Smooth muscle cell (in vitro differentiated cells): Measurements from ENCODE around the gene CSNK1G3. TPM values are rescaled to one million over a fixed set of nuclear protein-coding genes. Genes with fewer than 3 reads are reported as not detected.

Source experiments
- DNase-seq: peaks from one replicate; lab custom pipeline; 2025; ENCODE audit not compliant: unreplicated experiment; lab: John Stamatoyannopoulos, UW
- H2AFZ ChIP-seq: fragments of 200-600 bp; sonication (generic); 2 replicates; pipeline ENCODE4 v1.6.0; 2016; ENCODE audit warnings: antibody characterized with exemption, low read depth, mild to moderate bottlenecking
- H3F3A ChIP-seq: fragments of 200-600 bp; sonication (generic); 2 replicates; pipeline ENCODE4 v1.6.0; 2017; ENCODE audit warnings: antibody characterized with exemption, low read depth
- H3K27ac ChIP-seq: fragments of 200-600 bp; sonication (generic); 2 replicates; pipeline ENCODE4 v1.5.1; 2016; ENCODE audit warnings: low read depth, mild to moderate bottlenecking
- H3K27me3 ChIP-seq: fragments of 200-600 bp; sonication (generic); 2 replicates; pipeline ENCODE4 v1.6.1; 2016; ENCODE audit warnings: low read depth, mild to moderate bottlenecking
- H3K36me3 ChIP-seq: fragments of 200-600 bp; sonication (generic); 2 replicates; pipeline ENCODE4 v1.5.1; 2016; ENCODE audit warnings: low read depth
- H3K4me1 ChIP-seq: fragments of 200-600 bp; sonication (generic); 2 replicates; pipeline ENCODE4 v1.5.1; 2016; ENCODE audit warnings: low read depth
- H3K4me2 ChIP-seq: fragments of 200-600 bp; sonication (generic); 2 replicates; pipeline ENCODE4 v1.6.0; 2016; ENCODE audit warnings: mild to moderate bottlenecking
- H3K4me3 ChIP-seq: fragments of 200-600 bp; sonication (generic); 2 replicates; pipeline ENCODE4 v1.5.1; 2016; ENCODE audit warnings: mild to moderate bottlenecking
- H3K79me2 ChIP-seq: fragments of 200-600 bp; sonication (generic); 2 replicates; pipeline ENCODE4 v1.6.0; 2016; ENCODE audit warnings: low read depth, mild to moderate bottlenecking
- H3K9ac ChIP-seq: fragments of 200-600 bp; sonication (generic); 2 replicates; pipeline ENCODE4 v1.6.0; 2016; ENCODE audit warnings: low read depth
- H3K9me3 ChIP-seq: fragments of 200-600 bp; sonication (generic); replicated peaks from 2 replicates; pipeline ENCODE4 v1.5.1; 2016; ENCODE audit warnings: low read depth
- H4K20me1 ChIP-seq: fragments of 200-600 bp; sonication (generic); 2 replicates; pipeline ENCODE4 v1.6.0; 2016; ENCODE audit warnings: low read depth
- WGBS: methylation state at CpG from one replicate; pipeline ENCODE4 v1.1.7; 2016; ENCODE audit warnings: low lambda C conversion rate; 5-methylcytosine and 5-hydroxymethylcytosine counted together
- polyA plus RNA-seq: library from polyadenylated mRNA; unstranded; fragments of >200 nt; fragmentation: Nextera tagmentation; extraction: Ambion mirVana; gene quantifications from 2 replicates; pipeline ENCODE4 v1.2.1, GENCODE V29; 2016
- total RNA-seq: library from RNA; depleted of rRNA; stranded (reverse); fragments of >200 nt; gene quantifications from 2 replicates; pipeline ENCODE4 v1.2.3, GENCODE V29; 2014
- TF ChIP-seq, protein P1 (sequence below): fragments of 200-600 bp; sonication (generic); IDR thresholded peaks from 2 replicates; pipeline ENCODE4 v1.5.1; 2017; ENCODE audit warnings: borderline replicate concordance, mild to moderate bottlenecking, antibody characterized with exemption; ENCODE audit not compliant: insufficient read depth, poor library complexity, severe bottlenecking

The CSNK1G3 gene
- total and polyA plus RNA-seq, 2 experiments from 2014 or later, result 25.9 to 68.3 TPM

DNA sequence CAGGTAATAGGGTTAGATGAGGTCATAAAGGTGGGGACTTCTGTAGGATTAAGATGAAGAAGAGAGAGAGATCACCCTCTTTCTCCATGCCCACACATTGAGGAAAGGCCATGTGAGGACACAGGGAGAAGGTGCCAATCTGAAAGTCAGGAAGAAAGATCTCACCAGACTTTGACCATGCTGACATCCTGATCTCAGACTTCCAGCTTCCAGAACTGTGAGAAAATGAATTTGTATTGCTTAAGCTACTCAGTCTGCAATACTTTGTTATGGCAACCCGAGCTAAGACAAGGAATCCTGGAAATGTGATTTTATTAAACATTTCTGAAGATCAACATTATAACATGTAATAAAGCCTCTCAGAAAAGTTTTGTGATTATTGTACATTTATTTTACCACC lies 3.5 kb upstream of the CSNK1G3 start:
- Histone ChIP-seq H3K9me3 (no peaks in the 10 kb centered on the region), H4K20me1 (peaks cover 5% of the 10 kb centered on the region), H3K4me3 (no peak overlapping the region), H3K4me1 (peaks cover 3% of the 10 kb centered on the region), H3K27ac (no peak overlapping the region), H3K4me2 (no peak overlapping the region), H2AFZ (no peak overlapping the region), H3K9ac (no peak overlapping the region), H3K36me3 (no peaks in the 10 kb centered on the region), H3K27me3 (no peaks in the 10 kb centered on the region), H3K79me2 (peaks cover 8% of the 10 kb centered on the region), H3F3A (peaks cover 12% of the 10 kb centered on the region)
- no peak for DNase-seq
- TF ChIP-seq, protein P1, sequence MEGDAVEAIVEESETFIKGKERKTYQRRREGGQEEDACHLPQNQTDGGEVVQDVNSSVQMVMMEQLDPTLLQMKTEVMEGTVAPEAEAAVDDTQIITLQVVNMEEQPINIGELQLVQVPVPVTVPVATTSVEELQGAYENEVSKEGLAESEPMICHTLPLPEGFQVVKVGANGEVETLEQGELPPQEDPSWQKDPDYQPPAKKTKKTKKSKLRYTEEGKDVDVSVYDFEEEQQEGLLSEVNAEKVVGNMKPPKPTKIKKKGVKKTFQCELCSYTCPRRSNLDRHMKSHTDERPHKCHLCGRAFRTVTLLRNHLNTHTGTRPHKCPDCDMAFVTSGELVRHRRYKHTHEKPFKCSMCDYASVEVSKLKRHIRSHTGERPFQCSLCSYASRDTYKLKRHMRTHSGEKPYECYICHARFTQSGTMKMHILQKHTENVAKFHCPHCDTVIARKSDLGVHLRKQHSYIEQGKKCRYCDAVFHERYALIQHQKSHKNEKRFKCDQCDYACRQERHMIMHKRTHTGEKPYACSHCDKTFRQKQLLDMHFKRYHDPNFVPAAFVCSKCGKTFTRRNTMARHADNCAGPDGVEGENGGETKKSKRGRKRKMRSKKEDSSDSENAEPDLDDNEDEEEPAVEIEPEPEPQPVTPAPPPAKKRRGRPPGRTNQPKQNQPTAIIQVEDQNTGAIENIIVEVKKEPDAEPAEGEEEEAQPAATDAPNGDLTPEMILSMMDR, result no peak
- 97% methylated on average over 1 of the region's 1 CpG for WGBS

DNA sequence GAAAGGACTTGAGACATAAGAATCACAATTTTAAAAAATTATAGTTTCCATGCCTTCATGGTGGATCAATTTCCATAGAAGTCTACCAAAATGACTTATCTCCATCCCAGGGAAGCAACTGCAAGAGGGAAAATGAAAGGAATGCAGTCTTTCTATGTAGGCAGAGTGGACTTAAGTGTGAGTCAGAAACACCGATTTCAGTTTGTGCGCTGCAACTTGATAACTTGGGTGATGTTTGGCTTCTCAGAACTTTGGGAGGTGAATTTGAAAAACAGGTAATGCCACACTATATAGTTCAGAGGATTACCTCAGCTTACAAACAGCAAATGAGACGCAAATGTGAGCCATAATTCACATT lies 708 bp upstream of the CSNK1G3 start:
- H3K27ac ChIP-seq, result peak overlapping the region; percentile 95
- H3K9me3 ChIP-seq, result no peaks in the 10 kb centered on the region
- peak overlapping the region; percentile 35 for H2AFZ ChIP-seq
- H3F3A ChIP-seq, result peaks cover 12% of the 10 kb centered on the region
- TF ChIP-seq, protein P1, result no peak
- H3K9ac ChIP-seq, result peak overlapping the region; percentile 88
- peak overlapping the region; percentile 83 for H3K4me2 ChIP-seq
- no peaks in the 10 kb centered on the region for H3K27me3 ChIP-seq
- H3K4me3 ChIP-seq, result peak overlapping the region; percentile 92
- peaks cover 33% of the 10 kb centered on the region for H4K20me1 ChIP-seq
- H3K4me1 ChIP-seq, result peaks cover 20% of the 10 kb centered on the region
- peaks cover 37% of the 10 kb centered on the region for H3K79me2 ChIP-seq
- 7% methylated on average over 3 of the region's 3 CpGs for whole genome bisulfite sequencing
- no peak for DNase-seq
- H3K36me3 ChIP-seq, result no peaks in the 10 kb centered on the region

DNA sequence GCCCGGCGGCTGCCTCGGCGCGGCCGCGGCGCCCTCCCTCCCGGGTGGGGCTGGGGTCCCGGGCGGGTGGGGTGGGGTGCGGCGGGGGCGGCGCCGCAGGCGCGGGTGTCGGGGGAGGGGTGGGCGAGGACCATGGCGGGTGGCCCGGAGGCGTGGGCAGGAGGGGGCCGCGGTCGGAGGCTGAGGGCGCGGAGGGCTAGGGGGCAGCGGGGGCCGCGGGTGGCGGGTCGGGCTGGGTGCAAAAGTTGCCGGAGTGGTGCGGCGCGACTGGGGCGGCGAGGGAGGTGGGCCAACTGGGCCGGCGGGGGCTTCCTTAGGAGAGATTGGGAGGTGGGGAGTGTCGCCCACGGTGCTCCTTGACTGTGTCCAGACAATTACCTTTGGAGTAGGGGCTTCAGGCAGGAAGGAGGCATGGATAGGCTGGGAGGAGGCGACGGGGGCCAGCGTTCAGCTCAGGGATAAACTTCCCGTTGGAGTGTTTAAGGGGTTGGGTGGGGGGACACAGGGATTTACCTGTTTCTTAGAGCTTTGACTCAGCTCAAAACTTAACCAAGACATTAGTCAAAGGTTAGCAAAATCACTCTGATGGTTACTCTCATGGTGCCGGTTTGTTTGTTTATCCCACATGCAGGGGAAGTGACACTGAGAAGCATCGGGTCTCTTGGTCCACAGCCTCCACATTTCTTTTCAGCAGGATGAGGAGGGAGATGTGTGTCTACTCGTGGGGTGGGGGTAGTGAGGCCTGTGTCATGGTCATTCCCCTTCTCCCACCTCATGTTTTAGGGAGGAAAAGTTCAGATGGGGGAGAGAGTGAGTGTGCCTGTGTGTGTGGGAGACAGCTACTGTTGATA lies 859 bp downstream of the CSNK1G3 start:
- 1% methylated on average over 9 of the region's 50 CpGs for WGBS
- DNase-seq, result peak; percentile 10

More for the DNA sequence above, 859 bp downstream of the CSNK1G3 start:
- peak overlapping the region; percentile 83 for H3K4me2 ChIP-seq
- H3F3A ChIP-seq, result peaks cover 12% of the 10 kb centered on the region
- H3K27ac ChIP-seq, result peak overlapping the region; percentile 95
- no peak overlapping the region for H2AFZ ChIP-seq
- peak overlapping the region; percentile 77 for H3K9ac ChIP-seq
- no peaks in the 10 kb centered on the region for H3K27me3 ChIP-seq
- H4K20me1 ChIP-seq, result peaks cover 48% of the 10 kb centered on the region
- TF ChIP-seq, protein P1, result no peak
- H3K79me2 ChIP-seq, result peaks cover 52% of the 10 kb centered on the region
- H3K4me1 ChIP-seq, result peaks cover 20% of the 10 kb centered on the region
- H3K9me3 ChIP-seq, result no peaks in the 10 kb centered on the region
- H3K4me3 ChIP-seq, result peak overlapping the region; percentile 92
- H3K36me3 ChIP-seq, result no peaks in the 10 kb centered on the region
